HCT116 (cell line): ENCODE measurements around the gene TBC1D1. TPM values are rescaled to one million over a fixed set of nuclear protein-coding genes. Genes with fewer than 3 reads are reported as not detected.

Experiments
- ATAC-seq: fragments of 200-7000 bp; cut with Tn5 transposase; 2 replicates; pipeline ENCODE4 v1.9.1; 2020; ENCODE audit warnings: mild to moderate bottlenecking, moderate library complexity
- BruUV-seq: library from RNA; stranded (reverse); fragments of 400-500 nt; replicated peaks from 2 replicates; lab custom pipeline; 2021; lab: Mats Ljungman, UMichigan
- CTCF ChIA-PET: fragments of 300-600 bp; sonication (Branson Sonifier 250); formaldehyde crosslinking; loops from one replicate; lab custom pipeline; 2021; ENCODE audit warnings: antibody characterized with exemption; lab: Charles Lee
- POLR2A ChIA-PET: fragments of 300-600, 350-600 bp; sonication (Branson Sonifier 250); formaldehyde crosslinking; loops from one replicate; lab custom pipeline; 2021; ENCODE audit warnings: antibody characterized with exemption; lab: Charles Lee
- RAD21 ChIA-PET, 2 experiments: fragments of 300-600 bp; sonication (Branson Sonifier 250); formaldehyde crosslinking; loops; one replicate each; lab custom pipeline; 2023; ENCODE audit warnings: low total read pairs in 2 of 2; ENCODE audit not compliant: uncharacterized antibody in 2 of 2, unreplicated experiment in 2 of 2, low non-redundant PET in 1 of 2; lab: Charles Lee
- DNase-seq: peaks from one replicate; pipeline ENCODE4 v3.0.0-alpha.2; 2010; ENCODE audit warnings: low read depth, low spot score
- H2AFZ ChIP-seq: fragments of 200-600 bp; shearing (Covaris generic), sonication (generic); 2 replicates; pipeline ENCODE4 v1.6.1; 2017; ENCODE audit warnings: low read depth, mixed run types, mixed read lengths, antibody characterized with exemption, low read length; ENCODE audit not compliant: poor library complexity, severe bottlenecking
- H3K27ac ChIP-seq: 2 replicates; pipeline ENCODE4 v1.5.1; 2012; ENCODE audit warnings: low read depth, low read length
- H3K27me3 ChIP-seq: fragments of 200-600 bp; sonication (generic); 2 replicates; pipeline ENCODE4 v1.6.1; 2016; ENCODE audit warnings: mixed run types, low read length, mixed read lengths; ENCODE audit not compliant: insufficient read depth
- H3K36me3 ChIP-seq, 2 experiments: fragments of 200-500 bp in 1 of 2; fragments of 200-600 bp in 1 of 2; sonication (Bioruptor generic) in 1 of 2; sonication (generic) in 1 of 2; 2 replicates each; pipeline versions ENCODE4 v1.5.1 to v1.6.1; 2014 to 2016; ENCODE audit warnings: low read length in 2 of 2, inconsistent platforms in 1 of 2, mixed read lengths in 1 of 2, mixed run types in 1 of 2; ENCODE audit not compliant: insufficient read depth in 2 of 2, control insufficient read depth in 1 of 2
- H3K4me1 ChIP-seq, 2 experiments: fragments of 200-600 bp in 1 of 2; sonication (generic) in 1 of 2; 2 replicates each; pipeline versions ENCODE4 v1.5.1 to v1.6.1; 2012 to 2017; ENCODE audit warnings: low read length in 2 of 2, inconsistent platforms in 1 of 2, mild to moderate bottlenecking in 1 of 2, mixed read lengths in 1 of 2, mixed run types in 1 of 2, moderate library complexity in 1 of 2; ENCODE audit not compliant: insufficient read depth in 2 of 2, control insufficient read depth in 1 of 2
- H3K4me2 ChIP-seq: fragments of 200-600 bp; sonication (generic); 2 replicates; pipeline ENCODE4 v1.6.1; 2017; ENCODE audit warnings: mixed run types, low read length, mixed read lengths
- H3K4me3 ChIP-seq, 2 experiments: fragments of 200-600 bp in 1 of 2; sonication (generic) in 1 of 2; replicated peaks in 1 of 2; 2 replicates each; pipeline ENCODE4 v1.5.1; 2011 to 2016; ENCODE audit warnings: low read length in 2 of 2, control low read depth in 1 of 2, low read depth in 1 of 2, mild to moderate bottlenecking in 1 of 2, mixed read lengths in 1 of 2, mixed run types in 1 of 2
- H3K79me2 ChIP-seq: fragments of 200-600 bp; sonication (generic); 2 replicates; pipeline ENCODE4 v1.6.1; 2017; ENCODE audit warnings: mild to moderate bottlenecking, mixed run types, low read length, moderate library complexity, mixed read lengths; ENCODE audit not compliant: insufficient read depth
- H3K9ac ChIP-seq: fragments of 200-600 bp; sonication (generic); 2 replicates; pipeline ENCODE4 v1.6.1; 2016; ENCODE audit warnings: low read length, mixed read lengths
- H3K9me2 ChIP-seq: fragments of 200-600 bp; sonication (generic), shearing (Covaris generic); 2 replicates; pipeline ENCODE4 v1.6.1; 2017; ENCODE audit warnings: mixed run types, mild to moderate bottlenecking, moderate library complexity; ENCODE audit not compliant: insufficient read depth
- H3K9me3 ChIP-seq, 2 experiments: fragments of 200-500 bp in 1 of 2; fragments of 200-600 bp in 1 of 2; sonication (Bioruptor generic) in 1 of 2; sonication (generic) in 1 of 2; 2 replicates each; pipeline ENCODE4 v1.6.1; 2014 to 2017; ENCODE audit warnings: low read length in 2 of 2, mixed read lengths in 2 of 2, inconsistent platforms in 1 of 2, low read depth in 1 of 2, mild to moderate bottlenecking in 1 of 2, mixed run types in 1 of 2, moderate library complexity in 1 of 2; ENCODE audit not compliant: control insufficient read depth in 1 of 2, insufficient read depth in 1 of 2
- H4K20me1 ChIP-seq: fragments of 200-600 bp; sonication (generic), shearing (Covaris generic); 2 replicates; pipeline ENCODE4 v1.6.1; 2017; ENCODE audit warnings: mixed run types, mild to moderate bottlenecking, moderate library complexity; ENCODE audit not compliant: insufficient read depth
- ATF3 ChIP-seq: IDR thresholded peaks from 2 replicates; pipeline ENCODE4 v1.6.1; 2012
- CEBPB ChIP-seq: IDR thresholded peaks from 2 replicates; pipeline ENCODE4 v1.6.1; 2012; ENCODE audit warnings: low read depth
- EZH2 ChIP-seq: fragments of 200-600 bp; sonication (generic); IDR thresholded peaks from 2 replicates; pipeline ENCODE4 v1.6.1; 2017; ENCODE audit warnings: antibody characterized with exemption, mixed run types
- EZH2phosphoT487 ChIP-seq: fragments of 200-600 bp; IDR thresholded peaks from 2 replicates; pipeline ENCODE4 v1.6.1; 2018; ENCODE audit warnings: antibody characterized with exemption, borderline replicate concordance
- REST ChIP-seq: IDR thresholded peaks from 2 replicates; pipeline ENCODE4 v1.6.1; 2012; ENCODE audit warnings: low read depth
- TCF7L2 ChIP-seq: IDR thresholded peaks from 2 replicates; pipeline ENCODE4 v1.7.0; 2011; ENCODE audit warnings: borderline replicate concordance, inconsistent platforms; ENCODE audit not compliant: insufficient read depth, insufficient read length; ENCODE audit errors: extremely low read depth
- intact Hi-C: fragments of 100-400 bp; cut with micrococcal nuclease; formaldehyde crosslinking; loops from 2 replicates; pipeline ENCODE4 v1.10.0; 2022
- total RNA-seq: library from RNA; stranded (reverse); gene quantifications from one replicate; pipeline ENCODE4 v1.2.1, GENCODE V29; 2021; ENCODE audit not compliant: unreplicated experiment

TBC1D1 gene
- total RNA-seq, 1 experiment from 2014 or later, result 82.7 TPM

- no peak overlapping the region for H2AFZ ChIP-seq
- H3K9me2 ChIP-seq, result no peaks in the 10 kb centered on the region
- 0 out of 2 replicates have a peak, but pooled peaks cover 5% of the 10 kb centered on the region for H4K20me1 ChIP-seq
- ATAC-seq (no peak), DNase-seq (no peak)
- ChIA-PET RAD21 (no interaction called here), CTCF (no interaction called here), POLR2A (no interaction called here)
- BruUV-seq, result no TSS peak
- H3K4me2 ChIP-seq, result no peak overlapping the region
- no peaks in the 10 kb centered on the region for H3K36me3 ChIP-seq
- peaks cover 0 to 7% of the 10 kb centered on the region in 2 experiments; a peak in 1 of 4 replicates for H3K4me1 ChIP-seq
- H3K79me2 ChIP-seq, result peaks cover 8% of the 10 kb centered on the region
- no peak overlapping the region for H3K27ac ChIP-seq
- no peaks in the 10 kb centered on the region for H3K27me3 ChIP-seq
- no peak for TF ChIP-seq REST
- TF ChIP-seq EZH2, result no peak
- TF ChIP-seq ATF3, result no peak
- TF ChIP-seq EZH2phosphoT487, result no peak
- no peak for TF ChIP-seq TCF7L2
- no peak for TF ChIP-seq CEBPB
- H3K4me3 ChIP-seq, result no peak overlapping the region
- H3K9ac ChIP-seq, result no peak overlapping the region
- intact Hi-C loops, result no loop called here
- no peaks in the 10 kb centered on the region for H3K9me3 ChIP-seq
Measured at GRCh38 chr4:38007645-38008044, 116.8 kb downstream of the TBC1D1 start.
